GM13977 (cell line): ENCODE measurements around the gene TAF3.

Experiments used
- DNase-seq: peaks from one replicate; pipeline ENCODE4 v3.0.0; 2012; ENCODE audit warnings: low spot score
- CTCF ChIP-seq: IDR thresholded peaks from 2 replicates; pipeline ENCODE4 v1.5.1; 2012; ENCODE audit warnings: mild to moderate bottlenecking, control low read depth; ENCODE audit not compliant: insufficient read depth; ENCODE audit errors: extremely low read depth, missing control alignments
- in situ Hi-C: fragments of 300-500 bp; cut with MboI; formaldehyde crosslinking; loops from one replicate; pipeline ENCODE4 v1.12.0; 2022; ENCODE audit warnings: low sequenced_read_pairs, low pct_unique_long_range_greater_than_20kb, mixed read lengths, inconsistent platforms; ENCODE audit not compliant: unreplicated experiment

Gene TAF3

GRCh38 chr10:7886056-7886455 is 67.8 kb downstream of the TAF3 start:
- no peak for TF ChIP-seq CTCF
- DNase-seq = no peak
- in situ Hi-C loops = loop anchor here (25.0 kb wide), 1 partner anchor 1326 kb away; no protein-coding TSS in a partner anchor

- in situ Hi-C loops = loop anchor here (25.0 kb wide), 1 partner anchor 1325 kb away; no protein-coding TSS in a partner anchor
- no peak for TF ChIP-seq CTCF
- DNase-seq = no peak
Measured at GRCh38 chr10:7887174-7887816, 69.0 kb downstream of the TAF3 start.

DNA sequence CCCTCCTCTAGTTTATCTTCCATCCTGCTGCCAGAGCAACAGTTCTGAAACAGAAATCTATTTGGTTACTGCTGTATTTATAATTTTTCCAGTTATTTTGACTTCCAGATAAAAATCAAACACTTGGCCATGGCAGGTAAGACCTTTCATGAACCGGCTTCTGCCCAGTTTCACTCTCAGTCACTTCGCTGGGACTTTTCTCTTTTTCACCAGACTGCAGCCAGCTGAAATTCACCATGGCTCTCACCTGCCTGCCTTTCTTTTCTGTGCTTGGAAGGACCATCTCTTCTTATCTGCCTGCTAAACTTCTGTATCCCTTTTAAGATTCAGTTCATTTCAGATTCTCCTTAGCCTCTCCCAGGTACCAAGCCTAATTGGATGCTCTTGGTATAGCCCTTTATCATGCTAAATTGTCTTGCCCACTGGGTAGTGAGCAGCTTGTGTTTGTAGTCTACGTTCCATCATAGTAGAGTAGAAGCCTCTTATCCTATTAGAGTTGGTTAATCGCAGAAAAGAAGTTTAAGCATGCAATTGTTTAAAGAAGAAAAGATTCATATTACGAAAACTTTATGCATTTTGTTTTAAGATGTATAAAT is 71.7 kb downstream of the TAF3 start:
- no peak for DNase-seq
- no peak for TF ChIP-seq CTCF
- in situ Hi-C loops = loop anchor here (25.0 kb wide), 1 partner anchor 1322 kb away; no protein-coding TSS in a partner anchor

DNA sequence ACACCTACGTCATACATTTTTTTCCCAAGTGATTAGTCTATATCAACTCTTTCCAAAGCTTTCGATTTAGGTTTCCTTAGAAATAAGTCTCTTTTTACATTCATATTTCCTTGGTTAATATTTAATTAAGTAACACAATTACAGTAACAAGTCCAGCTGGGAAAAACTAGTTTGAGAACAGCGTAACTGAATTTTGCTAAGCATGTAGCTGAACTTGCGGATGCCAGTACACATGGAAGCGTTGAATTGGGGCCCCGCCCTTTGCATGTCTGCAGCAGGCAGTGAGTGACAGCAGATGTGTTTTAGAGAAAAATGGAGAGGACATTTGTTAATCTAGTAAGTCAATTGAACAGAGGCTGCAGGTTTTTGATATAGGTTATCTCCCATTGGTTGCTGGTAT is 72.5 kb downstream of the TAF3 start:
- DNase-seq = no peak
- in situ Hi-C loops = loop anchor here (25.0 kb wide), 1 partner anchor 1322 kb away; no protein-coding TSS in a partner anchor
- TF ChIP-seq CTCF = no peak

GRCh38 chr10:7891634-7892033 is 73.3 kb downstream of the TAF3 start:
- in situ Hi-C loops = loop anchor here (25.0 kb wide), 1 partner anchor 1321 kb away; no protein-coding TSS in a partner anchor
- TF ChIP-seq CTCF = no peak
- DNase-seq = no peak

- no peak for DNase-seq
- TF ChIP-seq CTCF = no peak
- in situ Hi-C loops = loop anchor here (25.0 kb wide), 1 partner anchor 1320 kb away; no protein-coding TSS in a partner anchor
Measured at GRCh38 chr10:7892146-7892545, 73.8 kb downstream of the TAF3 start.
